BLaER1 treated with 17β-estradiol and CSF1 and Interleukin-3, amounts not matched to agents 10 nM and 100 nM (cell line): ENCODE measurements around the gene COL23A1.

ENCODE experiments used
- H3K27ac ChIP-seq, 11 experiments: shearing (Covaris generic); formaldehyde crosslinking; 2 replicates each; pipeline ENCODE4 v1.8.1; 2022
- H3K27me3 ChIP-seq, 11 experiments: shearing (Covaris generic); formaldehyde crosslinking; 2 replicates each; pipeline ENCODE4 v1.8.1; 2022
- H3K36me3 ChIP-seq, 11 experiments: shearing (Covaris generic); formaldehyde crosslinking; 2 replicates each; pipeline ENCODE4 v1.8.1; 2022
- H3K4me1 ChIP-seq, 10 experiments: shearing (Covaris generic); formaldehyde crosslinking; 2 replicates each; pipeline ENCODE4 v1.8.1; 2022
- H3K4me2 ChIP-seq, 11 experiments: shearing (Covaris generic); formaldehyde crosslinking; 2 replicates each; pipeline ENCODE4 v1.8.1; 2022
- H3K4me3 ChIP-seq, 10 experiments: shearing (Covaris generic); formaldehyde crosslinking; 2 replicates each; pipeline ENCODE4 v1.8.1; 2022
- H3K9ac ChIP-seq, 11 experiments: shearing (Covaris generic); formaldehyde crosslinking; 2 replicates each; pipeline ENCODE4 v1.8.1; 2022
- H3K9me3 ChIP-seq, 11 experiments: shearing (Covaris generic); formaldehyde crosslinking; replicated peaks in 1 of 11; 2 replicates each; pipeline ENCODE4 v1.8.1; 2022
- H4K20me1 ChIP-seq, 11 experiments: shearing (Covaris generic); formaldehyde crosslinking; 2 replicates each; pipeline ENCODE4 v1.8.1; 2022
- Cebpa-rat ChIP-seq, 11 experiments: shearing (Covaris generic); IDR thresholded peaks; 2 replicates each; pipeline ENCODE4 v1.8.1; 2022

COL23A1 gene

DNA sequence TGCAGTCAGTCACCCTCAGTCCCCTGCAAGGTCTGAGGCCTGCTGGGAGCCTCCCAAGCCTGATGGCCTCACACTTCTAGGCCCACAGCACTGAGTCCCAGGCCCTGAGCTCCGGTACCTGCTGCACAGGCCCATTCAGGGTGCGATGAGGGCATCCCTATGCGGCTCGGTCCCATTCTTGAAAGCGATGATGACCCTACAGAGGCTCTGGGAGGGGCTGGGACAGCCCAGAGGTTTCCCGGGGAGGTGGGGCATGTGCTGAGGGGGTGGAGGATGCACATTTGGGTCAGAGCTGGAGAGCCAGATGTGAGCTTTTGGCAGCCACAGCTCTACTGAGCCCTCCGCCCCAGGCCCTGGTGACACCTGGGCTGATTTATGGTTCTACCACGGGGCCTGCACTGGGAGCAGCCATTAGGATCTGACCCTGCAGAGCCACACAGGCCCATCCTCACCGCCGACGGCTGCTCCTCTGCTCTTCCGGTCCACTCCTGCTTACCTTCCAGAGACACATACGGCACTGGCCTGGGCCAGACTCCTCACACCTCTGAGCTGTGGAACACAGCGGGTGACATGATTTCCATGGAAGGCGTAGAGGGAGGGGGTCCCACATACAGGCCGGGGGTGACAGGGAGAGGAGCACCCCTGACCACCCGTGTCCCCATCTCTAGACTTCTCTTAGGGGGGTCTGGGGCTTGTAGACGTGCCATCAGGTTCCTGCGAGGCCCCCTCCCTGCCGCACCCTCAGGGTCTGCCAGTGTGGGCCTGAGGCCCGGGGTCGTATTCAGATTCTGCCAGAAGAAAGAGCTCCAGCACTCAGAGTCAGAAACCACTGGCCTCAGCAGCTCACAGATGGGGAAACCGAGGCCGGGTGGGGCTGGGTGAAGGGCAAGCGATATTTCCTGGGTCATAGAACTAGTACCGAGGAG, 53.4 kb downstream of the COL23A1 start:
- Histone ChIP-seq H3K27me3 (no peaks in the 10 kb centered on the region), H3K27ac (peak overlapping the region in 8 of 11 experiments; percentile 0 to 82 (median 68); a peak in 12 of 22 replicates), H3K36me3 (no peaks in the 10 kb centered on the region), H3K4me2 (peak overlapping the region in 8 of 11 experiments; percentile 7 to 76 (median 66); a peak in 11 of 22 replicates), H3K4me3 (no peak overlapping the region), H3K4me1 (peaks cover 0 to 97% (median 62%) of the 10 kb centered on the region in 10 experiments; a peak in 16 of 20 replicates), H3K9me3 (no peaks in the 10 kb centered on the region), H4K20me1 (no peaks in the 10 kb centered on the region), H3K9ac (peak overlapping the region in 5 of 11 experiments; percentile 9 to 57 (median 16); a peak in 2 of 22 replicates)
- TF ChIP-seq Cebpa-rat (IDR thresholded peaks at IDR 0.05) = no peak

- H3K27ac ChIP-seq = peak overlapping the region in 7 of 11 experiments; percentile 9 to 82 (median 34); a peak in 12 of 22 replicates
- no peak overlapping the region for H3K4me3 ChIP-seq
- H3K27me3 ChIP-seq = no peaks in the 10 kb centered on the region
- no peaks in the 10 kb centered on the region for H3K36me3 ChIP-seq
- no peak for TF ChIP-seq Cebpa-rat (IDR thresholded peaks at IDR 0.05)
- peaks cover 0 to 89% (median 62%) of the 10 kb centered on the region in 10 experiments; a peak in 16 of 20 replicates for H3K4me1 ChIP-seq
- H4K20me1 ChIP-seq = no peaks in the 10 kb centered on the region
- no peaks in the 10 kb centered on the region for H3K9me3 ChIP-seq
- peak overlapping the region in 9 of 11 experiments; percentile 18 to 76 (median 42); a peak in 16 of 22 replicates for H3K4me2 ChIP-seq
- H3K9ac ChIP-seq = peak overlapping the region in 2 of 11 experiments; percentile 29 to 46; a peak in 4 of 22 replicates
These were observed 54.7 kb downstream of the COL23A1 start for GRCh38 chr5:178535299-178536175.

- Histone ChIP-seq H4K20me1 (no peaks in the 10 kb centered on the region), H3K4me2 (peak overlapping the region in 4 of 11 experiments; percentile 19 to 63 (median 44); a peak in 7 of 22 replicates), H3K9me3 (no peaks in the 10 kb centered on the region), H3K9ac (peak overlapping the region in 1 of 11 experiments; percentile 42; a peak in 1 of 22 replicates), H3K27ac (peak overlapping the region in 3 of 11 experiments; percentile 30 to 54 (median 50); a peak in 5 of 22 replicates), H3K36me3 (no peaks in the 10 kb centered on the region), H3K4me3 (no peak overlapping the region), H3K4me1 (peaks cover 0 to 66% (median 42%) of the 10 kb centered on the region in 10 experiments; a peak in 14 of 20 replicates), H3K27me3 (no peaks in the 10 kb centered on the region)
- TF ChIP-seq Cebpa-rat (IDR thresholded peaks at IDR 0.05) = no peak
These were observed 57.1 kb downstream of the COL23A1 start for GRCh38 chr5:178533136-178533535.

DNA sequence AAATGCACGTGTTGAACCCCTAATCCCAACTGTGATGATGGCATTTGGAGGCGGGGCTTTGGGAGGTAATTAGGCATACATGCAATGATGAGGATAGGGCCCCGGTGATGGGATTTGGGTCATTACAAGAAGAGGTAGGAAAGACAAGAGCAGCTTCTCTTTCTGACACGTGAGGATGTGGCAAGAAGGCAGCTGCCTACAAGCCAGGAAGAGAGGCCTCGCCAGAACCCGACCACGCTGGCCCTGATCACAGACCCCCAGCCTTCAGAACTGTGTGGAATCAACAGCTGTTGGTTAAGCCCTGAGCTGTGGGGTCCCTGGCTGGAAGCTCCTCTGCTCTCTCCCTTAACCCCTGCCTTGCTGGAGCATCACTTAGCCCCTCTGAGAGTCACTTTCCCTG, 57.5 kb downstream of the COL23A1 start:
- H3K9ac ChIP-seq = peak overlapping the region in 1 of 11 experiments; percentile 42; a peak in 1 of 22 replicates
- H3K27ac ChIP-seq = peak overlapping the region in 3 of 11 experiments; percentile 30 to 54 (median 50); a peak in 5 of 22 replicates
- TF ChIP-seq Cebpa-rat (IDR thresholded peaks at IDR 0.05) = no peak
- no peak overlapping the region for H3K4me3 ChIP-seq
- peak overlapping the region in 4 of 11 experiments; percentile 19 to 63 (median 44); a peak in 8 of 22 replicates for H3K4me2 ChIP-seq
- peaks cover 0 to 61% (median 37%) of the 10 kb centered on the region in 10 experiments; a peak in 14 of 20 replicates for H3K4me1 ChIP-seq
- H3K9me3 ChIP-seq = no peaks in the 10 kb centered on the region
- no peaks in the 10 kb centered on the region for H4K20me1 ChIP-seq
- H3K27me3 ChIP-seq = no peaks in the 10 kb centered on the region; a peak in 1 of 22 replicates
- no peaks in the 10 kb centered on the region for H3K36me3 ChIP-seq

DNA sequence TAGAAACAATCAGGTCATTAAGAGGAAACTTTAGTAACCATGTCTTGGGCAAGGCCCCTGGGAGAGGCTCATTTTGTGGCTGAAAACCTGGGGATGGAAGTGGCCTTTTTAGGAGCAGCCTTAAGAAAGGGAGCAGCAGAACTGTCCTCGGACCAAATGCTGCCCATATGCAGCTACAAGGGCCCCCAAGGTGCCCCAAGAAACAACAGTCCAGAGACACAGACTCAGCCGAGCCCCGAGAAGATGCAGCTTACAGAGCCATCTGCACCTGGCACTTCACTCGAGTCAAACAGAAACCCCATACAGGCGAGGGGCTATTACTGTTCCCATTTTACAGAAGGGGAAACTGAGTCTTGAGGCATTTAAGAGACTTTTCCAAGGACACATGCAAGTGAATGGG, 58.0 kb downstream of the COL23A1 start:
- Histone ChIP-seq H3K9me3 (no peaks in the 10 kb centered on the region), H3K27ac (no peak overlapping the region), H3K27me3 (no peaks in the 10 kb centered on the region; a peak in 1 of 22 replicates), H3K4me2 (peak overlapping the region in 4 of 11 experiments; percentile 19 to 63 (median 44); a peak in 5 of 22 replicates), H3K36me3 (no peaks in the 10 kb centered on the region), H3K9ac (no peak overlapping the region), H3K4me1 (peaks cover 0 to 57% (median 34%) of the 10 kb centered on the region in 10 experiments; a peak in 14 of 20 replicates), H4K20me1 (no peaks in the 10 kb centered on the region), H3K4me3 (no peak overlapping the region)
- TF ChIP-seq Cebpa-rat (IDR thresholded peaks at IDR 0.05) = no peak

DNA sequence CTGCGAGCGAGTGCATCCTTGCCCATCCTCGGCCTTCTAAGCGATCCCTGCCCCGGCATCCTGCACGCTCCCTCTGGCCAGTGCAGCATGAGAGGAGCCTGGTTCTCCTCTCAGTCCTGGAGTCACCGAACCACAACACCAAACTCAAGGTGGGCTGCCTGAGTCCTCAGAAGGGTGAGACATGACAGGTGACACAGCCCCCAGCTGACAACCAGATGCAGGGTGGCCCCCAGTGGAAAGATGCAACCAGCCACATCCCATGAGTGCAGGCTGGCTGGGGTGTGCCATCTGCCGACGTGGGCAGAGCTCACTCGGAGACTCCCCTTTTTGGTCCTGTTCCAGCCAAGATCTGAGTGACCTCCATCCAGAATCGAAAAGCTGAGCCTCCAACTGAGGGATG, 58.4 kb downstream of the COL23A1 start:
- H3K27ac ChIP-seq = no peak overlapping the region
- H3K4me2 ChIP-seq = no peak overlapping the region; a peak in 1 of 22 replicates
- no peak overlapping the region for H3K4me3 ChIP-seq
- peaks cover 0 to 52% (median 30%) of the 10 kb centered on the region in 10 experiments; a peak in 14 of 20 replicates for H3K4me1 ChIP-seq
- no peaks in the 10 kb centered on the region for H4K20me1 ChIP-seq
- H3K36me3 ChIP-seq = no peaks in the 10 kb centered on the region
- H3K9ac ChIP-seq = no peak overlapping the region
- no peaks in the 10 kb centered on the region; a peak in 1 of 22 replicates for H3K27me3 ChIP-seq
- H3K9me3 ChIP-seq = no peaks in the 10 kb centered on the region
- TF ChIP-seq Cebpa-rat (IDR thresholded peaks at IDR 0.05) = no peak

DNA sequence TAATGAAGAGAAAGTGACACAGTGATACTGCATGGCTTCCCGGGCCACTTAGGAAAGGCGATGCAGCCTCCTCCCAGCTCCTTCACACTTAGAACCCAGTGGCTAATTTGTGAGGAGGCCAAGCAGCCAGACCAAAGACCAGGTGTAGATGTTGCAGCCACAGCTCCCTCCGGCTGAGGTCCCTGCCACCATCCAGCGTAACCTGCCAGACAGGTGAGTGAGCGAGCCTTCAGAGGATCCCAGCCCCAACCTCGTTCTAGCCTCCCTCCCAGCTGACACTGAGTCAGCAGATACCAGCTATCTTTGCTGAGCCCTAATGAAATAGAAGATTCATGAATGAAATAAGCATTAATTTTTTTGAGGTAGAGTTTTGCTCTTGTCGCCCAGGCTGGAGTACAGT, 59.7 kb downstream of the COL23A1 start:
- H3K9ac ChIP-seq = no peak overlapping the region
- no peaks in the 10 kb centered on the region; a peak in 1 of 22 replicates for H3K27me3 ChIP-seq
- no peak overlapping the region for H3K27ac ChIP-seq
- H3K9me3 ChIP-seq = no peaks in the 10 kb centered on the region
- H3K4me2 ChIP-seq = peak overlapping the region in 1 of 11 experiments; percentile 20; a peak in 1 of 22 replicates
- no peak for TF ChIP-seq Cebpa-rat (IDR thresholded peaks at IDR 0.05)
- H4K20me1 ChIP-seq = no peaks in the 10 kb centered on the region
- no peaks in the 10 kb centered on the region for H3K36me3 ChIP-seq
- peaks cover 0 to 39% (median 18%) of the 10 kb centered on the region in 10 experiments; a peak in 14 of 20 replicates for H3K4me1 ChIP-seq
- H3K4me3 ChIP-seq = no peak overlapping the region

DNA sequence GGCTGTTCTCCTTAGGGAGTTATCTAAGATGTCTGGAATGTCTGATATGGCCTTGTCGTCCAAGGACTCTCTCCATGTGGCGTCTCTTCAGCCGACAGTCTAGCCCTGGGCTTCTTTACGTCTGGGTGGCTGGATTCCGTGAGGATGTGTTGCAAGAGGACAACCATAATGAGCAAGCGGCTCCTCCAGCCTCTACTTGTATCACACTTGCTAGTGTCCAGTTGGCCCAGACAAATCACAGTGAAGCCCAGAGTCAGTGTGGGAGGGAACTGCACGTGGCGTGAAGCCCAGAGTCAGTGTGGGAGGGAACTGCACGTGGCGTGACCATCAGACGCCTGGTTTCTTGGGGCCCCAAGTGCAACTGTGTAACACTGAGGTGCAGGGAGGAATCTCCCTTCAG, 61.1 kb downstream of the COL23A1 start:
- no peak for TF ChIP-seq Cebpa-rat (IDR thresholded peaks at IDR 0.05)
- H3K4me2 ChIP-seq = no peak overlapping the region; a peak in 1 of 22 replicates
- no peaks in the 10 kb centered on the region for H4K20me1 ChIP-seq
- H3K36me3 ChIP-seq = no peaks in the 10 kb centered on the region
- no peak overlapping the region for H3K9ac ChIP-seq
- H3K4me1 ChIP-seq = peaks cover 0 to 32% (median 10%) of the 10 kb centered on the region in 10 experiments; a peak in 16 of 20 replicates
- no peaks in the 10 kb centered on the region; a peak in 1 of 22 replicates for H3K27me3 ChIP-seq
- no peak overlapping the region for H3K4me3 ChIP-seq
- H3K9me3 ChIP-seq = 0 out of 22 replicates have a peak, but pooled peaks cover 0 to 7% (median 0%) of the 10 kb centered on the region in 11 experiments
- no peak overlapping the region for H3K27ac ChIP-seq
